NOMO-1 treated with DMSO at 0.1 percent for 48 hours (cell line): ENCODE measurements around the gene LRCOL1.

ENCODE experiments used
- DNase-seq: peaks from one replicate; lab custom pipeline; 2025; ENCODE audit not compliant: unreplicated experiment; lab: John Stamatoyannopoulos, UW

Gene LRCOL1

DNA sequence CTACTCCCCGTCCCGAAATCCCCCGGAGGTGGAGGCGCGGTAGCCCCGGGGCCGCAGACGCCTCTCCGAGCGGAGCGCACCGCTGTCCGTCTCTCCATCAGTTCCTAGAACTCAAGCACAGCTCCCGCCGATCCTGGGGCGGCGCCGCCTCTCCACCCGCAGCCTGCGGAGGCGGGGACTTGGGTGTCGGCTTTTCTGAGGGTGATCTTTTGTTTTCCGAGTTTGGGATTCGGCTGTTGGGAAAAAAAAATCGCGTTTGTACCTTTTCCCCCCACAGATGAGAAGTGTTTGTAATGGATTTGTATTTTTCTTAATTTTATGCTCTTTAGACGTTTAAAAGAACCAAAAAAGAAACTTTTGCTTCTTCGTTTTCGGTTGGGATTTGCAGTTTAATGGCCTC is 26.6 kb downstream of the LRCOL1 start:
- DNase-seq, result no peak

DNA sequence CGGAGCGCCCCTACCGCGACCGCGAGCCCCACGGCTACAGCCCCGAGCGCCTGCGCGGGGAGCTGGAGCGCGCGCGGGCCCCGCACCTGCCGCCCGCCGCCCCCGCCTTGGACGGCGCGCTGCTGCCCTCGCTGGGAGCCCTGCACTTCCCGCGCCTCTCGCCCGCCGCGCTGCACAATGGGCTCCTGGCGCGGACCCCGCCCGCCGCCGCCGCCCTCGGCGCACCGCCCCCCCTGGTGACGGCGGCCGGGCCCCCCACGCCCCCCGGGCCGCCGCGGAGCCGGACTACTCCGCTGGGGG is 27.0 kb downstream of the LRCOL1 start:
- no peak for DNase-seq

- no peak for DNase-seq
Measured at GRCh38 chr12:132582582-132583410, 27.6 kb downstream of the LRCOL1 start.

DNA sequence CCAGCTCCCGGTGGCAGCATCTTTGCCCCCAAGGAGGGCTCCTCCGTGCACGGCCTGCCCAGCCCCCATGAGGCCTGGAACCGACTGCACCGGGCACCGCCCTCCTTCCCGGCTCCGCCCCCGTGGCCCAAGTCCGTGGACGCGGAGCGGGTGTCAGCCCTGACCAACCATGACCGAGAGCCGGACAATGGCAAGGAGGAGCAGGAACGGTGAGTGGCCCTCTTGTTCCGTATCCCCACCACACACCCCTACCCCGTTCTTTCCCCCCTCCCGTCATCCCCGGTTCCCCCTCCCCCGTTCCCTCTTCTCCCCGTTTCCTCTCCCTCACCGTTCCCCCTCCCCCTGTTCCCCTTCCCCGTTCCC is 28.3 kb downstream of the LRCOL1 start:
- no peak for DNase-seq

DNA sequence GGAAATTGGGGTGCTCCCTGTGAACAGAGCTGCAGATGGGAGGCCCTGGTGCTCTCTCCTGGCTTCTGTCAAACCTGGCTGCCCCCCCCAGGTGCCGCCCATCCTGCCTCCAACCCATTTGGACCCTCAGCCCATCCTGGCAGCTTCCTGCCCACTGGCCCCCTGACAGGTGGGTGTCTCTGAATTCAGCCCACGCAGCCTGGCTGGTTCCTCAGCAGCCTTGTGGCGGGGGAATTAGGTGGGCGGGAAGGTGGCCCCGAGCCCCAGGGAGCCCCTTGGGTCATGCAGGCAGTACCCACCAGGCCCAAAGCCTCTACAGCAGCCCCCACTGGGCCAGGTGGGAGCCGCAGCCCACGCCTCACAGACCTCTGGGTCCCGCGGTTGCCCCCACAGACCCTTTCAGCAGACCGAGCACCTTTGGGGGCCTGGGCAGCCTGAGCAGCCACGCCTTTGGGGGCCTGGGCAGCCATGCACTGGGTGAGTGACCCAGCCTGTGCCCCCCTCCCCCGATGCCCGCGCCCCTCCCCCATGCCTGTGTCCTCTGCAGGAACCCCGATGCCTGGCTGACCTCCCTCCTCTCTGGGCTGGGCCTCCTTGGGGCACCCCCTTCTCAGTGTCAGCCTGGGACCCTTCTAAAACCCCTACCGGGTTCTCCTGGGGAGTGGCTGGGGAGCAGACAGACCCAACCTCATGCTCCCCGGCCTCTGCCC is 28.9 kb downstream of the LRCOL1 start:
- no peak for DNase-seq

DNA sequence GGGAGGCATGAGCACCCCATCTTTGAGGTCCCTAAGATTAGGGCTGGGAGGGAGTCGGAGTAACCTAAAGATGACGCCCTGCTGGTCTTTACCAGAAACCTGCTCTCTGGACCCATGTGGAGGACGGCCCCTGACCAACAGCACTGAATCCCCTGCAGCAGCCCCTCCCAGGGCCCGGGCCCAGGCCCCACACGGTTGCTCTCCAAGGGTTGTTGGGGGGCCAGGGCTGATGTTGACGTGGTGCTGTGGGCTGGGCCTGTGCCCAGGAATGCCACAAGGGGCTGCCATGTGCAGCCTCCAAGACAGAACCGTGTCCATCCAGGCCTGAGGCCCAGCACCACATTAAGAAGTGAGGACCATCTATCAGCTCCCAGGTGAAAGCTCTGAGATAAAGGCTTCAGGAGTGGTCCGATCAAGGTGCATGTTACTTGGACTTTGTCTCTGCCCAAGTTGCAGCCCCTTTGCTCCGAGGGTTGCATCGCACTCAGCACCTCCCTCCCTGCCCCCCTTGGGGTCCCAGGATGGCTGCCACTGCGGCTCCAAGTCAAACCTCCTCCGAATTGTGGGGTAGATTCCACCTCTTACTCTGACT is 29.6 kb downstream of the LRCOL1 start:
- no peak for DNase-seq

DNA sequence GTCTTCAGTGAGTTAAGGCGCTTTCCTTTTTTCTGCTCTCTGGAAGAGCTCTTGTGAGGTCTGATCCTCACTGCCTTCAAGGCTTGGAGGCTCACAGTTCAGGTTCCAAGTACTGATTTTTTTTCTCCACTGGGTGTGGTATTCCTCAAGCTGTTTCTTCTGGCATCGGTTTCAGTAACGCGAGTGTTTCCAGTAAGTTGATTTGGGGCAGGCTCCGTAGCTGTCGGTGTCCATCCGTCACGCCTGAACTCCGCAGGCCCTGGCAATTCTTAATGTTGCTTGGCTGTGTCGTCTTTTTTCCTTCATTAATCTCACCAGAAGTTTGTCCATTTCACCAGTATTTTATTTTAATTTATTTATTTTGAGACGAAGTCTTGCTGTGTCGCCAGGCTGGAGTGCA is 30.6 kb downstream of the LRCOL1 start:
- DNase-seq, result no peak

GRCh38 chr12:132578826-132579225 is 31.6 kb downstream of the LRCOL1 start:
- no peak for DNase-seq

DNA sequence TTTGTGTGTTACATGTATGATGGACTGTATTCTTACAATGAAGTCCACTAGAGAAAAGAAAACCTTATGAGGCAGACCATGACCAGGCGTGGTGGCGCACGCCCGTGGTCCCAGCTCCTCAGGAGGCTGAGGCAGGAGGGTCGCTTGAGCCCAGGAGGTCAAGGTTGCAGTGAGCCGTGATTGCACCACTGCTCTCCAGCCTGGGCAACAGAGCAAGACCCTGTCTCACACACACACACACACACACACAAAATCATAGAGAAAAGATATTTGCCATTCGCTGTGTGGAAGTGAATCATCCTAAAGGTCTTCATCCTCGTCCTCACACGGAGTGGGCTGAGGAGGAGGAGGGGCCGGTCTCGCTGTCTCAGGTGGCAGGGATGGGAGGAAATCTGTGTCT is 32.3 kb downstream of the LRCOL1 start:
- no peak for DNase-seq

- DNase-seq, result no peak
Measured at GRCh38 chr12:132577191-132577920, 33.0 kb downstream of the LRCOL1 start.

GRCh38 chr12:132576701-132577100 is 33.7 kb downstream of the LRCOL1 start:
- no peak for DNase-seq

- DNase-seq, result no peak
Measured at GRCh38 chr12:132575661-132576060, 34.7 kb downstream of the LRCOL1 start.

DNA sequence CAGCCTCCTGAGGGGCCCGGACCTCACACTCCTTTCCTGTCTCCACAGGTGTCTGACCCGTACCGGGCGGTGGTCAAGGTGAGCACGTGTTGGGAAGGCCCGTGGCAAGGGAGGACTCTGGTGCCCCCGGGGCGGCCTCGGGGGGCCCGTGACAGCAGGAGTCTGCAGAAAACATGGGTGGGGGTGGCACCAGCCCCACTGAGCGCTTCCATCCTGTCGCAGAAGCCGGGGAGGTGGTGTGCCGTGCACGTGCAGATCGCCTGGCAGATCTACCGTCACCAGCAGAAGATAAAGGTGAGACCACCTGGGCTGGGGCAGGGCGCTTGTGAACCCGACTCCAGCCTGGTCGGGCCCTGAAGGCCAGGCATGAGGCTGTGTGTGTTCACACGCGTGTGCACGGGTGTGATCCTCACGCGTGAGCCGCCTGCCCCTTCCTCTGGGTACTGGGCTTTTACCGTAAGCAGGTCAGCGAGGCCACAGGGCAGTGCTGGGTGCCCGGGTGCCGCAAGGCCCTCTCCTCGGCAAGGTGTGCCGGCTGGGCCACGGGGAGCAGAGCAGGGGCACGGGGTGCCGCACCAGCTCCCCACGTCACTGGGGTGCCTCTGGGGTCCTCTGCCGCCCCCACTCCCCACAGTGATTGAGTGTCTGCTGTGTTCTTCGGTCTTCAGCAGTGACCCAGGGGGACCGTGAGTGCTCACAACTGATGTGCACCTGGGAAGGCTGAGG is 35.9 kb downstream of the LRCOL1 start:
- DNase-seq, result no peak

GRCh38 chr12:132572801-132573760 is 37.3 kb downstream of the LRCOL1 start:
- no peak for DNase-seq

DNA sequence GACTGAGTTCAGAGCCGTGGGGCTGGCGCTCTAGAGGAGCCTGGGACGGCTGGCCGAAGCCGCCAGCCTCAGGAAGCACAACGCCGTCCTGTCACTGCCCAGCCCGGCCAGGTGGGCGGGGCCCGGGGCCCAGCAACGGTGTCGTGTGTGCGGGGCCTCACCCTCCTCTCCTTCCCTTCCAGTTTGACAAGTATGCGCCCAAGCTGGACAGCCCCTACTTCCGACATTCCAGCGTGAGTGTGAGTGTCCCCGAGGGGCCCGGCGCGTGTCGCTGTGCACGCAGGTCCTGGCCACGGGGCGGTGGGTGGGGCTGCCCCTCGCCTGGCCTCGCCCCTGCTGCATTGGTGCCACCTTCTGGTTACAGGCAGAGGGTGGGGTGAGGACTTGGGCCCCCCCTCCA is 38.3 kb downstream of the LRCOL1 start:
- DNase-seq, result no peak

DNA sequence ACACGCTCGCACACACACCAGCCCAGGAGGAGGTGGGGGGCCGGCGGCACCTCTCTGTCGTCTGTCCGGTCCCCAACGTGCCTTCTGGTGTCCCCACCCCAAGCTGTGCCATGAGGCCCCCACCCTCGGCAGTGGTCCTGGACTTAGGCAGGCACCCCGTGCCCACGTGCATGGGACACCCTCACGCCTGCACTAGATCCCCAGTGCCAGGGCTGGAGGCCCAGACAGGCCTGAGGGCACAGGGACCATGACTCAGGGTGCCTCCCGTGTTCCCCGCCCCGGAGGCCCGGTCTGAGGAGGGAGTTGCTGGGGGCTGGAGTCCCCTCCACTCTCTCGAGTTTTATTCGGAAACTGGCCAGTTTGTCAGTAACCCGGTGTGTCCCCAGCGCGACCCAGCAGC is 38.8 kb downstream of the LRCOL1 start:
- DNase-seq, result no peak

DNA sequence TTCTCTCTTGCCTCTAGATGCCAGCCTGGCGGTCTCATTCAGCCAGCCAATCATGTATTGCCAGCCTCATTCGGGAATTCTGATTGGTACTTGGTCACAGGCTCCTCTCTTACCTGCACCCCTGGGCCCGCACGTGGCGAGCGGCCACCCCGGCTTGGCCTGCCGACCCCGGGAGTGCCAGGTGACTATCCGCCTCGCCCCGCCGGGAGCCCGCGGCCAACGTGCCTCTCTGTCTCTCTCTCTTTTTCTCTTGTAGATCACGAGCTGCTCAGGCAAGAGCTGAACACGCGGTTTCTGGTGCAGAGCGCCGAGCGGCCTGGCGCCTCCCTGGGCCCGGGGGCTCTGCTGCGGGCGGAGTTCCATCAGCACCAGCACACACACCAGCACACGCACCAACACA is 39.3 kb downstream of the LRCOL1 start:
- DNase-seq, result no peak

GRCh38 chr12:132570635-132571034 is 39.7 kb downstream of the LRCOL1 start:
- DNase-seq, result no peak

DNA sequence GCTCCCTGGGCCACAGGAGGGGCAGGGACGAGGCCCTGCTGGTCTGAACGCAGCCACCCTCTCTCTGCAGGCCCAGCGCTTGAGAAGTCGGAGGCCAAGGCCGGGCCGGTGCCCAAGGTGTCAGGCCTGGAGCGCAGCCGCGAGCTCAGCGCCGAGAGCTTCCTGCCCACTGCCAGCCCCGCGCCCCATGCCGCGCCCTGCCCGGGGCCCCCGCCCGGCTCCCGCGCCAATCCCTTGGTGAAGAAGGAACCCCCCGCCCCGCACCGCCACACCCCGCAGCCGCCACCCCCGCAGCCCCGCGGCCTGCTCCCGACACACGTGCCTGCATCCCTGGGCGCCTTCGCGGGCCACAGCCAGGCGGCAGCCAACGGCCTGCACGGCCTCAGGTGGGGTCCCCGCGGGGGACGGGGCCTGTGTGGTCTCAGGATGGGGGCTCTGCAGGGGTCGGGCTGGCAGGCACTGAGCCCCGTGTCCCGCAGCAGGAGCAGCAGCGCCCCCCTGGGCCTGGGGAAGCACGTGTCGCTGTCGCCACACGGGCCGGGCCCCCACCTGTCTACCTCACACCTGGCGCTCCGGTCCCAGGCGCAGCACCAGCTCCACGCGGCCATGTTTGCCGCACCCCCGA is 40.4 kb downstream of the LRCOL1 start:
- no peak for DNase-seq
